GM21737 (cell line): Measurements from ENCODE around the gene TMEM164.

Experiments
- ATAC-seq: cut with Tn5 transposase; IDR thresholded peaks from one replicate; pipeline ENCODE4 v1.9.1; 2021; ENCODE audit warnings: mild to moderate bottlenecking, moderate library complexity; ENCODE audit not compliant: unreplicated experiment

Gene TMEM164

DNA sequence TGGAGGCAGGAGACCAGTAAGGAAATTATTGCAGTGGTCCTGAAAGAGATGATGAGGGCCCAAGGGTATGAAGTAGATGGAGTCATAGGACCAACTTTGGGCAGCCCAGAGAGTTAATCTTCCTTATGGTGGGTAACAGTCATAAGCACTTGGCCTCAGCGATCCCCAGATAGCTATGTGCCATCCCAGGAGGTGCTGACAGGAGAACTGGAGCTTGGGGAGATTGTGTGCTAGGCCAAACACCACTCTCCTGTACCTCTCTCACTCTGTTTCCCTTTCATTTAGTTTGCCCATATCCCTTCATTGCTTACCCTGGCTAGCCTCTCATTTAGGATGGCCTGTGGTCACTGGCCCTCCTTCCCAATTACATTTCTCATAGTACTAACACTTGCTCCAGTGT is 60.0 kb downstream of the TMEM164 start:
- ATAC-seq = no peak

GRCh38 chrX:110066488-110067225 is 63.7 kb downstream of the TMEM164 start:
- ATAC-seq = no peak

- no peak for ATAC-seq
Measured at GRCh38 chrX:110070970-110071369, 68.1 kb downstream of the TMEM164 start.

DNA sequence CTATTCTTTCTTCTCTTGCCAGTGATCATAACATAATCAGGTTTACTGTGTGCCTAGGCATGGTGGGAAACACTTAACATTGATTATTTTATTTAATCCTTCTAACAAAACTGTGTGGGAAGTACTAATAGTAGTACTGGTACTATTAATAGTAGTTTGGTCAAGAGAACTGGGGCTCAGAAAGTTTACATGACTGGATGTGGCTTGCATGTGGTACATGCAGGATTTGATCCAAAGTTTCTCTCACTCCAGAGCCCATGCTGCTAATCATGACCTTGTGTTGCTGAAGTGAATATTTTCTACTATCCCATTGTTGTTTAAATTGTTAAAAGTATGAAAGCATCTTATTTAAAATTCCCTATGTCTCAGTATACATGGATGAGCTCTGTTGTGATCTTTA is 78.4 kb downstream of the TMEM164 start:
- no peak for ATAC-seq

DNA sequence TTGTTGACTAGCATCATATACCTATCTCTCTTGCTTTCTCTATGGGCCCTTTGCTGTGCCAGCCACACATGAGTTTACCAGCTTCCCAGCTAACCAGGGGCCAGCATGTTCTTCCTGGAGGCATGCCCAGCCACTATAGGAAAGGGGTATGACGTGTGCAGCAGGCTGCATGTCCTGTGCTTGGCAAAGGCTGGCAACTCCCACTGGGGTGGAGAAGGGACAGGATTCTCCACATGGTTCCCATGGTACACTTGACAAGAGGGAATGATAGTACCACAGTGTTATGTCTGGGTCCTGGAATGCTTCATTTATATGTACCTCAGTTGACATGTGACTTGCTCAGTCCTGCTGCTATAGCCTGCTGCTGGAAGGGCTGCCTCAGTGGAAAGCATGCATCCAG is 78.8 kb downstream of the TMEM164 start:
- ATAC-seq = no peak

DNA sequence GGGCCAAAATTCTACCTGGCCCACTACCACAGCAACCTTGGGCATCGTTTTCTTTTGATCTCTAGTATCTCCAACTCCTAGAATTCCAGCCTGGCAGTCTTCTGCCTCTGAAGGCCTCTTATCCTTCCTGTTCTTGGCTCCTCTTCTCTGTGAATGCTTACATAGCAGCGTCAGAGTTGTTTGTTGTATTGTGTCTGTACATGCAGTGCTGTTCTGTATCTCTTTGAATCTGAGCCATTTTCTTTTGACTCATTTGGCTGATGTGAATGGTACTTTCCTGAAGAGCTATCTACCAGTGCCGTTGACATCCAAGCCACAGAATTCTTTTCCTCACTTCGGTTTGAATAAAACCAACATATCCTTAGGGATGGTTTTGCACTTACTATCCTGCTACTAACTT is 79.2 kb downstream of the TMEM164 start:
- ATAC-seq = no peak

GRCh38 chrX:110086162-110086915 is 83.4 kb downstream of the TMEM164 start:
- no peak for ATAC-seq

GRCh38 chrX:110086916-110087484 is 84.1 kb downstream of the TMEM164 start:
- no peak for ATAC-seq

DNA sequence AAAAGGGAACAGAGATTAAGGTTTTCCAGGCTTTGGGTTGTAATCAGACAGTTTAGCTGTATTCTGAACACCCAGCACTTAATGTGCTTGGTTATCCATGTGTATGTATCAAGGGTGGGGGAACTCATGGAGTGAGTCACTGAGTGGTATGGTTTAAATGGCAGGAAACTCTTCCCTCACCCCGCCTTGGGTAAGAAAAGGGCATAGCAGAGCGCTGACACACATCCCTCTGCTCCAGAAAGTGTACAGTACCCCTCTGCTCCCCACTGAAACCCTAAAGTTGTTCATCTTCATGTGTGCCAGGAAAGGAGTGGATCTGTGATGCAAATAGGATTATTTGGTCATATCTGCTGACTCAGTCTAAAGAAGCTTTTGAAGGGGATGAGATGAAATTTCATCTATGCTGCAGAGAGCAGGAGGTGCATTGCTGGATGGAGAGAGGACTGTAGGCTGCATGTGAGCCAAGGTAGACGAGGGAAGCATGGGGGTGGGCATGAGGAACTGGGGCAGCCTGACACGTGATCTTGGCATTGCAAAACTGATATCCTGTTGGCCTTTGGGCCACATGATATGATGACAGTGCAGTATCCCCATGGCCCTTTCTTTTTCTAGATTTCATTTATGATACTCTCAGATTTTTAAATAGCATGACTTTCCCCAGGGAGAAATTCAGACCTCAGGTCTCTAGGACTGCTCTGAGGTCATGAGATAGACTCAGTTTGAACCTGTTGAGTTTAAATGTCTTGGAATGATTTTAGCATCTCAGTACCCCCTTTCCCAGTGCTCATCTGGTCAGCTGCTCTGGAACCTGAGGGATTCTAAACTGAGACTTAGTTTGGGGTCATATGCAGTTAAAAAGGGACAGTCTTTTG is 84.8 kb downstream of the TMEM164 start:
- ATAC-seq = no peak

GRCh38 chrX:110089656-110090403 is 86.9 kb downstream of the TMEM164 start:
- no peak for ATAC-seq

GRCh38 chrX:110097920-110098319 is 95.0 kb downstream of the TMEM164 start:
- no peak for ATAC-seq

DNA sequence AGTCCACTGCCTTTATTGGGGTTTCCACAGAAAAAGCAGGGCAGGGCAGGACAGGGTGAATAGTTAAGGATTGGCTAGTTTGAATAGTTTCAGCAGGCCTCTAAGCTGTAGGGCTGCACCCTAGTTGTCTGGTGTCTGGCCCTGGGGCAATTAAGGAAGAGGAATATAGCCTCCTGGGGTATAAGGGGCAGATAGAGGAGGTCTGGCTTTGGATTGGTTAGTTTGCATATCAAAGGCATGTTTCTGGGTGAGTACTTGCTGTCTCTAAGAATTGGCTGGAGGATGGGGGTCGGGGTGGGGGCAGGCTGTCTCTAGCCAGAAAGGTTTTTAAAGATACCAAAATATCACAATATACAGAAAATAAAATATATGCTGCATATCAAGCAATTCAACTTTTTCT is 100.4 kb downstream of the TMEM164 start:
- ATAC-seq = no peak

DNA sequence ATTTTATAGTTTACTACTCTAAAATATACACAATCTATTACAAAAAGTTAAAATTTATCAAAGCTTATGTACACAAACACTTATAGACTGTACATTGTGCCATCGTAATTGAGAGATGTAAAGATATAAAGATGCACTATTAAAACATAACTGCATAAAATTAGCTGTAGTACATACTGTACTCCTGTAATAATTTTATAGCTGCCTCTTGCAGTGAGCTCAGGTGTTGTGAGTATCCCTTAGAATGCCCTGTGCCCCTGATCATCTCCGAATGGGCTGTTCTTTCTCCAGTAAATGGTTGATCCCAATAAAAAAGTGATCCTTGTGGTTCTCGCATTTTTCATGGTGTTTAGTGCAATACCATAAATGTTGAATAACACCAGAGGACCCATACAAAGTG is 101.2 kb downstream of the TMEM164 start:
- ATAC-seq = no peak

- peak; percentile 59 for ATAC-seq
Measured at GRCh38 chrX:110108381-110108821, 105.5 kb downstream of the TMEM164 start.

GRCh38 chrX:110114260-110114776 is 111.4 kb downstream of the TMEM164 start:
- ATAC-seq = no peak

DNA sequence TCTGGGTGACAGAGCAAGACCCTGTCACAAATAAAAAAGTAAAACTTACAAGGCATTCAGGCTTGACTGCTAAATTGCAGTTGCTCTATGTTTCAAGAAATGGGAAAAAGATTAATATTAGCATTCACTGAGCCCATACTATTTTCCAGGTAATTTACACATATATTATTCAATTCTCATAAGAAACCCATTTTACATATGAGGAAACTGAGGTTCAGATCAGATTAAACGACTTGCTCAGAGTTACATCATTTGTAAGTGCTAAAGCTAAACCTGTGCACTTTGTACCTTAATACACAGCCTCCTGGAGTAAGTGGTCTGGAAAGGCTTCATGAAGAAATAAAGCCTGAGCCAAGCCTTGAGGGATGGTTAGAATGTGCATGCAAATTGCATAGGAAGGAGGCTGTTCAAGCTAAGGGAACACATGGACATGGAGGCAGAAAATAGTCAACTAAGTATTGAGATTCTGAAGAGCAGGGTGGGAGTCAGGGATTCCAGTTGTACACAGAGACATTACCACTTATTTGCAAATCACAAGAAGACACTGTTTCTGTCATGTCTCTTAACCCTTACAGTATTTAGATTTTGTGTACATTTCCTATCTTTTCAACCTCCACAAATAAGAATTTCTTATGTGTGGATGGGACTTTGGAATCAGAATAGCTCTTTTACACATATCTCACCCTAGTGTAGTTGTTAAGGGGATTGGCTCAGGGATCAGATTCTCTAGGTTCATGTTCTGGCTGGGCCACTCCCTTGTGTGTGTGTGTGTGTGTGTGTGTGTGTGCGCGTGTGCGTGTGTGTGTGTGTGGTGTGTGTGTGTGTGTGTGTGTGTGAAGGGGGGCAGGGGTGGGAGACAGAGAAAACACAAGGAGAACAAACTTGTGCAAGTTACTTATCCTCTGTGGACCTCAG is 113.4 kb downstream of the TMEM164 start:
- no peak for ATAC-seq

DNA sequence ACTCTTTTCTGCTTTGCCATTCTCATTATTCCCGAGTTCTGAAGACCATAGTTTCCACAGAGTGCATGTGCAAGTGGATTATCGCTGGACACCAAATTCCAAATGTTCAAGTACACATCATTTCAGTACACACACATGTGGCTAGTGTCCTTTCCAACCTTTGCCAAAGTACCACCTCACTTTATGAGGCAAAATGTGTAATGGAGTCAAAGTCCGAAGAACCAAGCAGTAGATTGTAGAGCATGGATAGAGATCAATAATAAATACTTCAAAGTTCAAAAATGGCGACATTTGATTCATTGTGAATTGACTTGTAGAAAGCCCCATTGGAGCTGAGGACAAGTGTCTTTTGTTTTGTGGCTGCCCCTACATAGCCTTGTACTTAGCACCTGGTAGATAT is 115.6 kb downstream of the TMEM164 start:
- no peak for ATAC-seq

GRCh38 chrX:110119480-110119879 is 116.6 kb downstream of the TMEM164 start:
- no peak for ATAC-seq

DNA sequence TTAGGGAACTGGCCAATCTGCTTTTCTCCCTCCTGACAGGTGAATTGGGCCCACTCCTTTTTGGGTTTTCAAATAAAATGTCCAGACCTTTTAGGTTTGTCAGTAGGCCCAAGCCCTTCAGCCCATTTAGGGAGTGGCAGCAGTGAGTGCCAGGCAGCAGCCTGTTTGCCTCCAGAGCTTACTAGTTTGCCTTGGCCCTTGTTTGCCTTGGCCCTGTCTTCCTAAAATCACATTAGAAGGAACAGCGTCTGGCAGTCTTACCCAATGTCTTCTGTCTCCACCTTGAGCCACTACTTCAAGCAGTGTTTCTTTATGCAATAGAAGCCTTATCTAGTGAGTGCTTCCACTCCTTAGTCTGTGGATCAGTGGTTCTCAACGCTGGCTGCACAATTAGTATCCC is 117.1 kb downstream of the TMEM164 start:
- ATAC-seq = no peak
